Astrocyte (in vitro differentiated cells and primary cell): ENCODE measurements around the gene MAS1L. TPM values are rescaled to one million over a fixed set of nuclear protein-coding genes. Genes with fewer than 3 reads are reported as not detected.

Experiments
- DNase-seq: peaks from one replicate; pipeline ENCODE4 v3.0.0-alpha.2; 2010; ENCODE audit warnings: low read depth
- FAIRE-seq: peaks from 2 replicates; lab custom pipeline; 2011; peaks lifted over from hg19 to GRCh38; lab: Jason Lieb, UNC
- H2AFZ ChIP-seq: 2 replicates; pipeline ENCODE4 v1.6.0; 2012; ENCODE audit warnings: low read depth, low read length, inconsistent platforms
- H3K27ac ChIP-seq: 2 replicates; pipeline ENCODE4 v1.5.1; 2011; ENCODE audit warnings: low read depth, low read length, inconsistent platforms
- H3K27me3 ChIP-seq: 2 replicates; pipeline ENCODE4 v1.6.0; 2011; ENCODE audit warnings: low read length, inconsistent platforms; ENCODE audit not compliant: insufficient read depth
- H3K36me3 ChIP-seq: 2 replicates; pipeline ENCODE4 v1.5.1; 2011; ENCODE audit warnings: low read length, inconsistent platforms; ENCODE audit not compliant: insufficient read depth
- H3K4me1 ChIP-seq: 2 replicates; pipeline ENCODE4 v1.5.1; 2011; ENCODE audit warnings: low read length, inconsistent platforms; ENCODE audit not compliant: insufficient read depth
- H3K4me2 ChIP-seq: 2 replicates; pipeline ENCODE4 v1.6.0; 2012; ENCODE audit warnings: low read length, inconsistent platforms
- H3K4me3 ChIP-seq: 2 replicates; pipeline ENCODE4 v1.5.1; 2011; ENCODE audit warnings: low read depth, mild to moderate bottlenecking, low read length, inconsistent platforms; ENCODE audit not compliant: insufficient read depth
- H3K79me2 ChIP-seq: 2 replicates; pipeline ENCODE4 v1.6.0; 2012; ENCODE audit warnings: mild to moderate bottlenecking, low read length, inconsistent platforms; ENCODE audit not compliant: insufficient read depth
- H3K9ac ChIP-seq: 2 replicates; pipeline ENCODE4 v1.6.0; 2012; ENCODE audit warnings: mild to moderate bottlenecking, low read length, inconsistent platforms
- H3K9me3 ChIP-seq: 2 replicates; pipeline ENCODE4 v1.5.1; 2012; ENCODE audit warnings: low read depth, mild to moderate bottlenecking, low read length, inconsistent platforms; ENCODE audit not compliant: insufficient read depth
- H4K20me1 ChIP-seq: 2 replicates; pipeline ENCODE4 v1.6.0; 2012; ENCODE audit warnings: low read length, inconsistent platforms; ENCODE audit not compliant: insufficient read depth
- H3K27ac Mint-ChIP-seq: one replicate; pipeline ENCODE4 v1.8.0; 2021; ENCODE audit warnings: mild to moderate bottlenecking, mixed read lengths; ENCODE audit not compliant: unreplicated experiment
- H3K27me3 Mint-ChIP-seq: one replicate; pipeline ENCODE4 v1.8.0; 2021; ENCODE audit warnings: low read depth, mixed read lengths; ENCODE audit not compliant: unreplicated experiment
- H3K36me3 Mint-ChIP-seq: one replicate; pipeline ENCODE4 v1.8.0; 2021; ENCODE audit warnings: low read depth, mixed read lengths; ENCODE audit not compliant: unreplicated experiment
- H3K4me1 Mint-ChIP-seq: one replicate; pipeline ENCODE4 v1.8.0; 2021; ENCODE audit warnings: low read depth, mixed read lengths; ENCODE audit not compliant: unreplicated experiment
- H3K4me3 Mint-ChIP-seq: one replicate; pipeline ENCODE4 v1.8.0; 2021; ENCODE audit warnings: mild to moderate bottlenecking, moderate library complexity, mixed read lengths; ENCODE audit not compliant: unreplicated experiment
- H3K9me3 Mint-ChIP-seq: one replicate; pipeline ENCODE4 v1.8.0; 2021; ENCODE audit warnings: mild to moderate bottlenecking, mixed read lengths; ENCODE audit not compliant: unreplicated experiment
- EZH2 ChIP-seq: IDR thresholded peaks from 2 replicates; pipeline ENCODE4 v1.6.1; 2012; ENCODE audit warnings: mild to moderate bottlenecking, low read length, inconsistent platforms; ENCODE audit not compliant: insufficient read depth
- total RNA-seq: library from RNA; stranded (reverse); gene quantifications from 2 replicates; pipeline ENCODE4 v1.2.1, GENCODE V29; 2021
- TF ChIP-seq, protein P1 (sequence below): IDR thresholded peaks from 2 replicates; pipeline ENCODE4 v1.5.1; 2011; ENCODE audit warnings: low read depth, mild to moderate bottlenecking, inconsistent platforms, low read length, moderate library complexity; ENCODE audit not compliant: insufficient read depth

Gene MAS1L
- total RNA-seq, 1 donor from 2014 or later, result not detected

GRCh38 chr6:29519291-29520010 is 31.7 kb upstream of the MAS1L start:
- no peak overlapping the region for H3K4me3 Mint-ChIP-seq
- no peak overlapping the region for H3K4me2 ChIP-seq
- H3K36me3 Mint-ChIP-seq, result peaks cover 4% of the 10 kb centered on the region
- no peaks in the 10 kb centered on the region for H3K79me2 ChIP-seq
- no peak overlapping the region for H2AFZ ChIP-seq
- no peak for TF ChIP-seq EZH2
- TF ChIP-seq, protein P1, sequence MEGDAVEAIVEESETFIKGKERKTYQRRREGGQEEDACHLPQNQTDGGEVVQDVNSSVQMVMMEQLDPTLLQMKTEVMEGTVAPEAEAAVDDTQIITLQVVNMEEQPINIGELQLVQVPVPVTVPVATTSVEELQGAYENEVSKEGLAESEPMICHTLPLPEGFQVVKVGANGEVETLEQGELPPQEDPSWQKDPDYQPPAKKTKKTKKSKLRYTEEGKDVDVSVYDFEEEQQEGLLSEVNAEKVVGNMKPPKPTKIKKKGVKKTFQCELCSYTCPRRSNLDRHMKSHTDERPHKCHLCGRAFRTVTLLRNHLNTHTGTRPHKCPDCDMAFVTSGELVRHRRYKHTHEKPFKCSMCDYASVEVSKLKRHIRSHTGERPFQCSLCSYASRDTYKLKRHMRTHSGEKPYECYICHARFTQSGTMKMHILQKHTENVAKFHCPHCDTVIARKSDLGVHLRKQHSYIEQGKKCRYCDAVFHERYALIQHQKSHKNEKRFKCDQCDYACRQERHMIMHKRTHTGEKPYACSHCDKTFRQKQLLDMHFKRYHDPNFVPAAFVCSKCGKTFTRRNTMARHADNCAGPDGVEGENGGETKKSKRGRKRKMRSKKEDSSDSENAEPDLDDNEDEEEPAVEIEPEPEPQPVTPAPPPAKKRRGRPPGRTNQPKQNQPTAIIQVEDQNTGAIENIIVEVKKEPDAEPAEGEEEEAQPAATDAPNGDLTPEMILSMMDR, result no peak
- no peaks in the 10 kb centered on the region for H3K27me3 ChIP-seq
- no peak overlapping the region for H3K27ac ChIP-seq
- no peak overlapping the region for H3K4me3 ChIP-seq
- no peak overlapping the region for H3K9ac ChIP-seq
- no peaks in the 10 kb centered on the region for H3K9me3 ChIP-seq
- no peak for DNase-seq
- H3K4me1 ChIP-seq, result no peaks in the 10 kb centered on the region
- FAIRE-seq, result no peak
- H3K36me3 ChIP-seq, result no peaks in the 10 kb centered on the region
- H3K27me3 Mint-ChIP-seq, result no peaks in the 10 kb centered on the region
- H3K9me3 Mint-ChIP-seq, result peaks cover 9% of the 10 kb centered on the region
- H4K20me1 ChIP-seq, result no peaks in the 10 kb centered on the region
- no peak overlapping the region for H3K27ac Mint-ChIP-seq
- peaks cover 8% of the 10 kb centered on the region for H3K4me1 Mint-ChIP-seq

- no peak overlapping the region for H3K9ac ChIP-seq
- H3K27ac ChIP-seq, result no peak overlapping the region
- H3K79me2 ChIP-seq, result no peaks in the 10 kb centered on the region
- TF ChIP-seq, protein P1, result no peak
- no peak for TF ChIP-seq EZH2
- H3K4me3 Mint-ChIP-seq, result no peak overlapping the region
- no peaks in the 10 kb centered on the region for H3K36me3 ChIP-seq
- H3K27me3 ChIP-seq, result no peaks in the 10 kb centered on the region
- no peaks in the 10 kb centered on the region for H3K9me3 ChIP-seq
- H3K4me1 Mint-ChIP-seq, result peaks cover 8% of the 10 kb centered on the region
- no peak for FAIRE-seq
- no peaks in the 10 kb centered on the region for H3K4me1 ChIP-seq
- H3K27me3 Mint-ChIP-seq, result no peaks in the 10 kb centered on the region
- H3K36me3 Mint-ChIP-seq, result peaks cover 2% of the 10 kb centered on the region
- no peak overlapping the region for H3K4me3 ChIP-seq
- no peak overlapping the region for H3K27ac Mint-ChIP-seq
- peaks cover 12% of the 10 kb centered on the region for H3K9me3 Mint-ChIP-seq
- H4K20me1 ChIP-seq, result no peaks in the 10 kb centered on the region
- H2AFZ ChIP-seq, result no peak overlapping the region
- no peak for DNase-seq
- H3K4me2 ChIP-seq, result no peak overlapping the region
Measured at GRCh38 chr6:29517728-29518440, 30.1 kb upstream of the MAS1L start.

- no peaks in the 10 kb centered on the region for H3K36me3 ChIP-seq
- H3K4me2 ChIP-seq, result no peak overlapping the region
- no peaks in the 10 kb centered on the region for H3K4me1 ChIP-seq
- no peak overlapping the region for H3K27ac ChIP-seq
- FAIRE-seq (no peak), DNase-seq (no peak)
- peaks cover 8% of the 10 kb centered on the region for H3K4me1 Mint-ChIP-seq
- no peak overlapping the region for H3K9ac ChIP-seq
- no peaks in the 10 kb centered on the region for H4K20me1 ChIP-seq
- H3K4me3 ChIP-seq, result no peak overlapping the region
- no peaks in the 10 kb centered on the region for H3K27me3 Mint-ChIP-seq
- H3K36me3 Mint-ChIP-seq, result peaks cover 2% of the 10 kb centered on the region
- H3K9me3 Mint-ChIP-seq, result peaks cover 9% of the 10 kb centered on the region
- no peak overlapping the region for H3K4me3 Mint-ChIP-seq
- H3K27ac Mint-ChIP-seq, result peak overlapping the region; percentile 98
- no peak overlapping the region for H2AFZ ChIP-seq
- TF ChIP-seq, protein P1, result no peak
- no peak for TF ChIP-seq EZH2
- no peaks in the 10 kb centered on the region for H3K9me3 ChIP-seq
- H3K79me2 ChIP-seq, result no peaks in the 10 kb centered on the region
- H3K27me3 ChIP-seq, result no peaks in the 10 kb centered on the region
Measured at GRCh38 chr6:29517245-29517644, 29.5 kb upstream of the MAS1L start.
